HepG2 (cell line): ENCODE measurements around the gene MPP3. TPM values are rescaled to one million over a fixed set of nuclear protein-coding genes. Genes with fewer than 3 reads are reported as not detected.
A peak's percentile ranks its signal among the peaks of the same experiment; 100 is the strongest.

Experiments used
- ARNT2 ChIP-seq: sonication (generic); formaldehyde crosslinking; IDR thresholded peaks from 2 replicates; pipeline ENCODE4 v1.8.0; 2022; ENCODE audit warnings: mild to moderate bottlenecking, low read depth, missing genetic modification reagents, moderate library complexity
- ATF3 ChIP-seq: sonication (generic); formaldehyde crosslinking; IDR thresholded peaks from 2 replicates; pipeline ENCODE4 v1.4.0; 2020; ENCODE audit warnings: missing genetic modification reagents
- ATF7 ChIP-seq, 2 experiments: fragments of 450-650 bp in 1 of 2; sonication (generic) in 1 of 2; formaldehyde crosslinking in 1 of 2; IDR thresholded peaks; 2 replicates each; pipeline versions ENCODE4 v1.4.0 to v1.6.1; 2016 to 2020; ENCODE audit warnings: antibody characterized with exemption in 1 of 2, mild to moderate bottlenecking in 1 of 2, missing genetic modification reagents in 1 of 2
- FOXO4 ChIP-seq: sonication (generic); formaldehyde crosslinking; conservative IDR thresholded peaks from 2 replicates; pipeline ENCODE4 v1.8.1; 2023; ENCODE audit warnings: missing genetic modification reagents
- GTF3A ChIP-seq: sonication (generic); formaldehyde crosslinking; conservative IDR thresholded peaks from 2 replicates; pipeline ENCODE4 v1.4.0; 2020; ENCODE audit warnings: mild to moderate bottlenecking, missing genetic modification reagents
- HIC2 ChIP-seq: sonication (generic); formaldehyde crosslinking; IDR thresholded peaks from 2 replicates; pipeline ENCODE4 v1.9.0; 2022; ENCODE audit warnings: low read depth, missing genetic modification reagents
- KDM3A ChIP-seq: IDR thresholded peaks from 2 replicates; pipeline ENCODE4 v1.6.1; 2018; ENCODE audit warnings: low read depth, missing compliant biosample characterization
- KLF6 ChIP-seq: IDR thresholded peaks from 2 replicates; pipeline ENCODE4 v1.8.0; 2016; ENCODE audit warnings: missing biosample characterization, missing genetic modification reagents
- MED8 ChIP-seq: sonication (generic); formaldehyde crosslinking; IDR thresholded peaks from 2 replicates; pipeline ENCODE4 v1.8.1; 2023; ENCODE audit warnings: mild to moderate bottlenecking, missing genetic modification reagents; ENCODE audit not compliant: insufficient replicate concordance
- PHF8 ChIP-seq: sonication (generic); formaldehyde crosslinking; IDR thresholded peaks from 2 replicates; pipeline ENCODE4 v1.5.0; 2020; ENCODE audit warnings: missing genetic modification reagents
- SAP130 ChIP-seq: IDR thresholded peaks from 2 replicates; pipeline ENCODE4 v1.6.1; 2016; ENCODE audit warnings: low read depth
- SETDB1 ChIP-seq: sonication (generic); formaldehyde crosslinking; IDR thresholded peaks from 2 replicates; pipeline ENCODE4 v1.5.1; 2020; ENCODE audit warnings: missing genetic modification reagents, mild to moderate bottlenecking, borderline replicate concordance
- STAT5B ChIP-seq: sonication (generic); formaldehyde crosslinking; IDR thresholded peaks from 2 replicates; pipeline ENCODE4 v1.4.0; 2020; ENCODE audit warnings: missing genetic modification reagents
- ZBTB20 ChIP-seq: sonication (generic); formaldehyde crosslinking; IDR thresholded peaks from 2 replicates; pipeline ENCODE4 v1.8.1; 2023; ENCODE audit warnings: missing genetic modification reagents, low read depth, mild to moderate bottlenecking, borderline replicate concordance
- ZFY ChIP-seq: sonication (generic); formaldehyde crosslinking; IDR thresholded peaks from 2 replicates; pipeline ENCODE4 v1.4.0; 2020; ENCODE audit warnings: missing genetic modification reagents
- ZNF251 ChIP-seq: sonication (generic); formaldehyde crosslinking; IDR thresholded peaks from 2 replicates; pipeline ENCODE4 v1.9.0; 2021; ENCODE audit warnings: mild to moderate bottlenecking, missing genetic modification reagents
- ZNF253 ChIP-seq: sonication (generic); formaldehyde crosslinking; IDR thresholded peaks from 2 replicates; pipeline ENCODE4 v1.8.0; 2022; ENCODE audit warnings: mild to moderate bottlenecking, missing genetic modification reagents, borderline replicate concordance
- ZNF747 ChIP-seq: sonication (generic); formaldehyde crosslinking; IDR thresholded peaks from 2 replicates; pipeline ENCODE4 v1.8.1; 2023; ENCODE audit warnings: missing genetic modification reagents, mild to moderate bottlenecking, borderline replicate concordance
- ZNF850 ChIP-seq: sonication (generic); formaldehyde crosslinking; conservative IDR thresholded peaks from 2 replicates; pipeline ENCODE4 v1.9.0; 2021; ENCODE audit warnings: mild to moderate bottlenecking, missing genetic modification reagents
- polyA plus RNA-seq, 8 experiments: library from polyadenylated mRNA; depleted of rRNA in 3 of 8; stranded (reverse) in 7 of 8; unstranded in 1 of 8; fragments of >200 nt; fragmentation: Illumina TruSeq in 4 of 8; extraction: Trizol in 4 of 8; gene quantifications; 2 replicates each; pipeline versions ENCODE4 v1.2.1 to v1.2.3, GENCODE V29; 2011 to 2016; ENCODE audit warnings: low read depth in 4 of 8, missing spikeins in 1 of 8, mixed read lengths in 1 of 8; ENCODE audit not compliant: insufficient read depth in 1 of 8
- total RNA-seq, 5 experiments: library from RNA; depleted of rRNA; stranded (reverse); fragments of >200 nt; fragmentation: Illumina TruSeq; extraction: Trizol; gene quantifications; 2 replicates each; pipeline ENCODE4 v1.2.3, GENCODE V29; 2016; ENCODE audit warnings: low read depth in 1 of 5
- TF ChIP-seq, protein P1 (sequence below): sonication (generic); formaldehyde crosslinking; IDR thresholded peaks from 2 replicates; pipeline ENCODE4 v1.4.0; 2020; ENCODE audit warnings: missing genetic modification reagents, low read depth, mild to moderate bottlenecking, borderline replicate concordance
- TF ChIP-seq, protein P2 (sequence below): sonication (generic); formaldehyde crosslinking; IDR thresholded peaks from 2 replicates; pipeline ENCODE4 v1.8.0; 2022; ENCODE audit warnings: missing genetic modification reagents, low read depth, mild to moderate bottlenecking, borderline replicate concordance
- TF ChIP-seq, protein P3 (sequence below): sonication (generic); formaldehyde crosslinking; IDR thresholded peaks from 2 replicates; pipeline ENCODE4 v1.4.0; 2020; ENCODE audit warnings: missing genetic modification reagents, mild to moderate bottlenecking, borderline replicate concordance

The MPP3 gene
- total and polyA plus RNA-seq, 2 of the 13 experiments (the other 11 are each of a cell fraction or from before 2014, with no cell fraction given), result 0.91 to 1.8 TPM

GRCh38 chr17:43801844-43802243, 31.1 kb downstream of the MPP3 start (continued):
- TF ChIP-seq ATF7 (IDR thresholded peaks at IDR 0.05) (no peak), ATF7 (CRISPR knock-in tag; IDR thresholded peaks at IDR 0.05) (peak; percentile 41; the same call in 1 of the 2 replicates), ZBTB20 (peak; percentile 67; the same call in 1 of the 2 replicates), ZFY (CRISPR knock-in tag) (no peak), ZNF253 (CRISPR knock-in tag) (no peak), ZNF251 (CRISPR knock-in tag) (no peak), ARNT2 (CRISPR knock-in tag) (no peak), SAP130 (CRISPR knock-in tag) (peak; percentile 71), SETDB1 (CRISPR knock-in tag) (no peak), MED8 (no peak), ZNF850 (CRISPR knock-in tag) (no peak), ATF3 (CRISPR knock-in tag) (peak; percentile 83; the same call in 1 of the 2 replicates), KDM3A (CRISPR knock-in tag) (no peak), FOXO4 (no peak), PHF8 (CRISPR knock-in tag) (no peak), GTF3A (CRISPR knock-in tag) (no peak), HIC2 (CRISPR knock-in tag) (no peak), ZNF747 (CRISPR knock-in tag) (no peak), STAT5B (no peak), KLF6 (CRISPR knock-in tag) (0 out of 2 replicates have a peak, but pooled peaks have one; percentile 63)
- TF ChIP-seq, protein P1, sequence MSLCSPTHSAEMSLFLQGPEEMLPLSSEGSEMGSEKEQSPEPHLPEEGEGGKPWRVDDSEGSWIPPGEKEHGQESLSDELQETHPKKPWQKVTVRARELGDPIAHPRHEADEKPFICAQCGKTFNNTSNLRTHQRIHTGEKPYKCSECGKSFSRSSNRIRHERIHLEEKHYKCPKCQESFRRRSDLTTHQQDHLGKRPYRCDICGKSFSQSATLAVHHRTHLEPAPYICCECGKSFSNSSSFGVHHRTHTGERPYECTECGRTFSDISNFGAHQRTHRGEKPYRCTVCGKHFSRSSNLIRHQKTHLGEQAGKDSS (CRISPR knock-in tag), result no peak
- TF ChIP-seq, protein P2, sequence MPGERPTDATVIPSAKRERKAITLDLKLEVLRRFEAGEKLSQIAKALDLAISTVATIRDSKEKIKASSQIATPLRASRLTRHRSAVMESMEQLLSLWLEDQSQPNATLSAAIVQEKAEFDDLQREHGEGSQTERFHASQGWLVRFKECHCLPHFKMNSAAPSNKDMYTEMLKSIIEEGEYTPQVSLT (CRISPR knock-in tag), result no peak
- TF ChIP-seq, protein P3, sequence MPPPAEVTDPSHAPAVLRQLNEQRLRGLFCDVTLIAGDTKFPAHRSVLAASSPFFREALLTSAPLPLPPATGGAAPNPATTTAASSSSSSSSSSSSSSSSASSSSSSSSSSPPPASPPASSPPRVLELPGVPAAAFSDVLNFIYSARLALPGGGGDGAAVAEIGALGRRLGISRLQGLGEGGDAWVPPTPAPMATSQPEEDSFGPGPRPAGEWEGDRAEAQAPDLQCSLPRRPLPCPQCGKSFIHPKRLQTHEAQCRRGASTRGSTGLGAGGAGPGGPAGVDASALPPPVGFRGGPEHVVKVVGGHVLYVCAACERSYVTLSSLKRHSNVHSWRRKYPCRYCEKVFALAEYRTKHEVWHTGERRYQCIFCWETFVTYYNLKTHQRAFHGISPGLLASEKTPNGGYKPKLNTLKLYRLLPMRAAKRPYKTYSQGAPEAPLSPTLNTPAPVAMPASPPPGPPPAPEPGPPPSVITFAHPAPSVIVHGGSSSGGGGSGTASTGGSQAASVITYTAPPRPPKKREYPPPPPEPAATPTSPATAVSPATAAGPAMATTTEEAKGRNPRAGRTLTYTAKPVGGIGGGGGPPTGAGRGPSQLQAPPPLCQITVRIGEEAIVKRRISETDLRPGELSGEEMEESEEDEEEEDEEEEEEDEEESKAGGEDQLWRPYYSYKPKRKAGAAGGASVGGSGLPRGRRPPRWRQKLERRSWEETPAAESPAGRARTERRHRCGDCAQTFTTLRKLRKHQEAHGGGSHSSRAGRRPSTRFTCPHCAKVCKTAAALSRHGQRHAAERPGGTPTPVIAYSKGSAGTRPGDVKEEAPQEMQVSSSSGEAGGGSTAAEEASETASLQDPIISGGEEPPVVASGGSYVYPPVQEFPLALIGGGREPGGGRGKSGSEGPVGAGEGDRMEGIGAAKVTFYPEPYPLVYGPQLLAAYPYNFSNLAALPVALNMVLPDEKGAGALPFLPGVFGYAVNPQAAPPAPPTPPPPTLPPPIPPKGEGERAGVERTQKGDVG, result no peak
